DND-41 (cell line): ENCODE results near the gene RGS13.

ENCODE experiments used
- ATAC-seq: fragments of 200-7000 bp; cut with Tn5 transposase; 3 replicates; pipeline ENCODE4 v1.9.1; 2021; ENCODE audit warnings: low read depth; ENCODE audit not compliant: insufficient read depth
- DNase-seq: peaks from one replicate; pipeline ENCODE4 v3.0.0-alpha.2; 2020
- H2AFZ ChIP-seq: 2 replicates; pipeline ENCODE4 v1.6.0; 2012; ENCODE audit warnings: low read depth, low read length
- H3K27ac ChIP-seq: 2 replicates; pipeline ENCODE4 v1.5.1; 2012; ENCODE audit warnings: low read length, inconsistent platforms
- H3K27me3 ChIP-seq: fragments of 200-600 bp; sonication (generic); 2 replicates; pipeline ENCODE4 v1.6.0; 2012; ENCODE audit warnings: low read length, mild to moderate bottlenecking, inconsistent platforms; ENCODE audit not compliant: insufficient read depth, poor library complexity
- H3K36me3 ChIP-seq: 2 replicates; pipeline ENCODE4 v1.5.1; 2012; ENCODE audit warnings: low read length, inconsistent platforms; ENCODE audit not compliant: insufficient read depth
- H3K4me1 ChIP-seq: 2 replicates; pipeline ENCODE4 v1.5.1; 2012; ENCODE audit warnings: mild to moderate bottlenecking, low read length; ENCODE audit not compliant: insufficient read depth
- H3K4me2 ChIP-seq: 2 replicates; pipeline ENCODE4 v1.6.0; 2012; ENCODE audit warnings: mild to moderate bottlenecking, moderate library complexity, low read length, inconsistent platforms; ENCODE audit not compliant: insufficient read depth
- H3K4me3 ChIP-seq, 2 experiments: fragments of 200-600 bp in 1 of 2; shearing (Covaris generic) in 1 of 2; 2 replicates each; pipeline ENCODE4 v1.5.1; 2012 to 2016; ENCODE audit warnings: inconsistent platforms in 2 of 2, low read length in 2 of 2, mild to moderate bottlenecking in 2 of 2, low read depth in 1 of 2, moderate library complexity in 1 of 2
- H3K79me2 ChIP-seq: 2 replicates; pipeline ENCODE4 v1.6.0; 2012; ENCODE audit warnings: low read length, inconsistent platforms; ENCODE audit not compliant: insufficient read depth
- H3K9ac ChIP-seq: 2 replicates; pipeline ENCODE4 v1.6.0; 2012; ENCODE audit warnings: low read depth, mild to moderate bottlenecking, inconsistent platforms, low read length, moderate library complexity
- H3K9me3 ChIP-seq: 2 replicates; pipeline ENCODE4 v1.5.1; 2012; ENCODE audit warnings: low read length, moderate library complexity, mild to moderate bottlenecking, inconsistent platforms; ENCODE audit not compliant: insufficient read depth, severe bottlenecking
- H4K20me1 ChIP-seq: 2 replicates; pipeline ENCODE4 v1.6.0; 2012; ENCODE audit warnings: low read length; ENCODE audit not compliant: insufficient read depth
- CTCF ChIP-seq: IDR thresholded peaks from 2 replicates; pipeline ENCODE4 v1.5.1; 2012; ENCODE audit warnings: borderline replicate concordance, low read length, moderate library complexity, mild to moderate bottlenecking; ENCODE audit not compliant: poor library complexity, severe bottlenecking; ENCODE audit errors: extremely low read depth
- EZH2 ChIP-seq: IDR thresholded peaks from 3 replicates; pipeline ENCODE4 v1.6.1; 2012; ENCODE audit warnings: borderline replicate concordance, low read depth, mild to moderate bottlenecking, moderate library complexity, low read length, inconsistent platforms; ENCODE audit not compliant: severe bottlenecking

Gene RGS13

GRCh38 chr1:192635939-192636338 lies at the start of gene RGS13:
Gene RGS13 (plus strand): TSS chr1:192636147. CDS start chr1:192644335, 8,188 bp downstream.
- Histone ChIP-seq H3K36me3 (no peaks in the 10 kb centered on the region), H3K4me2 (no peak within 1 kb of the TSS), H3K9me3 (no peaks in the 10 kb centered on the region), H2AFZ (no peak within 1 kb of the TSS), H3K79me2 (no peaks in the 10 kb centered on the region), H3K4me3 (no peak within 1 kb of the TSS), H3K27ac (no peak within 1 kb of the TSS), H3K27me3 (no peaks in the 10 kb centered on the region), H3K4me1 (no peaks in the 10 kb centered on the region), H3K9ac (no peak within 1 kb of the TSS), H4K20me1 (no peaks in the 10 kb centered on the region)
- ATAC-seq (no peak), DNase-seq (no peak)
- no peak for TF ChIP-seq CTCF

GRCh38 chr1:192587386-192588266 lies 48.3 kb upstream of the RGS13 start:
- Histone ChIP-seq H3K9me3 (no peaks in the 10 kb centered on the region), H3K4me1 (peaks cover 25% of the 10 kb centered on the region), H3K27me3 (no peaks in the 10 kb centered on the region), H2AFZ (no peak overlapping the region), H3K9ac (no peak overlapping the region), H3K27ac (no peak overlapping the region), H3K4me2 (no peak overlapping the region), H3K79me2 (no peaks in the 10 kb centered on the region), H3K36me3 (no peaks in the 10 kb centered on the region), H4K20me1 (no peaks in the 10 kb centered on the region), H3K4me3 (no peak overlapping the region)
- TF ChIP-seq EZH2 = no peak
- no peak for TF ChIP-seq CTCF
- ATAC-seq = no peak
- DNase-seq = no peak

GRCh38 chr1:192588546-192588945 lies 47.4 kb upstream of the RGS13 start:
- Histone ChIP-seq H3K27ac (no peak overlapping the region), H3K9me3 (no peaks in the 10 kb centered on the region), H3K79me2 (no peaks in the 10 kb centered on the region), H2AFZ (no peak overlapping the region), H3K4me3 (no peak overlapping the region), H4K20me1 (no peaks in the 10 kb centered on the region), H3K9ac (no peak overlapping the region), H3K4me1 (peaks cover 19% of the 10 kb centered on the region), H3K27me3 (no peaks in the 10 kb centered on the region), H3K36me3 (no peaks in the 10 kb centered on the region), H3K4me2 (no peak overlapping the region)
- TF ChIP-seq CTCF (no peak), EZH2 (no peak)
- DNase-seq (no peak), ATAC-seq (no peak)
